ENCODE results near the gene RAB29.

DNA sequence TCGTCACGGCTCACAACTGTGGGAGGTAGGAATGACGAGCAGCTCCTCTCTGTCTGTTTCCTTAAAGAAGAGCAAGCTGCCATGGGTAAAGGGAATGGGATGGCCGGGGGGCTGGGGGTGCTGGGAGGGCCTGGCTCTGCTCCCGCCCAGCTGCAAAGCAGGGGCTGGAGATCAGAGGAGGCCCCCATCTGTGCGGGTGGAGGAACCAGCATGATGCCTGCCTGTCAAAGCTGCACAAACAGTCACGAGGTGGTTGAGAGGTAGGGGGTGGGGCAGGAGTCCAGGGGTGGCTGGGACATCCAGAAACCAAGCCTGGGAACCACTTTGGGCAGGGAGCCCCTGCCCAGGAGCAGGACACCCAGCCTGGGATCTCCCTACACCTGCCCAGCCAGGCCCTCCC is 25.1 kb upstream of the RAB29 start:
- TF ChIP-seq, protein P1, sequence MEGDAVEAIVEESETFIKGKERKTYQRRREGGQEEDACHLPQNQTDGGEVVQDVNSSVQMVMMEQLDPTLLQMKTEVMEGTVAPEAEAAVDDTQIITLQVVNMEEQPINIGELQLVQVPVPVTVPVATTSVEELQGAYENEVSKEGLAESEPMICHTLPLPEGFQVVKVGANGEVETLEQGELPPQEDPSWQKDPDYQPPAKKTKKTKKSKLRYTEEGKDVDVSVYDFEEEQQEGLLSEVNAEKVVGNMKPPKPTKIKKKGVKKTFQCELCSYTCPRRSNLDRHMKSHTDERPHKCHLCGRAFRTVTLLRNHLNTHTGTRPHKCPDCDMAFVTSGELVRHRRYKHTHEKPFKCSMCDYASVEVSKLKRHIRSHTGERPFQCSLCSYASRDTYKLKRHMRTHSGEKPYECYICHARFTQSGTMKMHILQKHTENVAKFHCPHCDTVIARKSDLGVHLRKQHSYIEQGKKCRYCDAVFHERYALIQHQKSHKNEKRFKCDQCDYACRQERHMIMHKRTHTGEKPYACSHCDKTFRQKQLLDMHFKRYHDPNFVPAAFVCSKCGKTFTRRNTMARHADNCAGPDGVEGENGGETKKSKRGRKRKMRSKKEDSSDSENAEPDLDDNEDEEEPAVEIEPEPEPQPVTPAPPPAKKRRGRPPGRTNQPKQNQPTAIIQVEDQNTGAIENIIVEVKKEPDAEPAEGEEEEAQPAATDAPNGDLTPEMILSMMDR (IDR thresholded peaks at IDR 0.05): no peak
- no peak for TF ChIP-seq EZH2 (IDR thresholded peaks at IDR 0.05; ENCODE audit: borderline replicate concordance, insufficient read depth, low read depth, low read length, poor library complexity, severe bottlenecking)

Measured in B cell (primary cell).